HG02870 (cell line): Measurements from ENCODE around the gene KISS1R.

Experiments used
- ATAC-seq: cut with Tn5 transposase; IDR thresholded peaks from one replicate; pipeline ENCODE4 v1.9.1; 2021; ENCODE audit warnings: mild to moderate bottlenecking, moderate library complexity; ENCODE audit not compliant: unreplicated experiment

The KISS1R gene

GRCh38 chr19:919199-920050 is 2.3 kb downstream of the KISS1R start:
- no peak for ATAC-seq

DNA sequence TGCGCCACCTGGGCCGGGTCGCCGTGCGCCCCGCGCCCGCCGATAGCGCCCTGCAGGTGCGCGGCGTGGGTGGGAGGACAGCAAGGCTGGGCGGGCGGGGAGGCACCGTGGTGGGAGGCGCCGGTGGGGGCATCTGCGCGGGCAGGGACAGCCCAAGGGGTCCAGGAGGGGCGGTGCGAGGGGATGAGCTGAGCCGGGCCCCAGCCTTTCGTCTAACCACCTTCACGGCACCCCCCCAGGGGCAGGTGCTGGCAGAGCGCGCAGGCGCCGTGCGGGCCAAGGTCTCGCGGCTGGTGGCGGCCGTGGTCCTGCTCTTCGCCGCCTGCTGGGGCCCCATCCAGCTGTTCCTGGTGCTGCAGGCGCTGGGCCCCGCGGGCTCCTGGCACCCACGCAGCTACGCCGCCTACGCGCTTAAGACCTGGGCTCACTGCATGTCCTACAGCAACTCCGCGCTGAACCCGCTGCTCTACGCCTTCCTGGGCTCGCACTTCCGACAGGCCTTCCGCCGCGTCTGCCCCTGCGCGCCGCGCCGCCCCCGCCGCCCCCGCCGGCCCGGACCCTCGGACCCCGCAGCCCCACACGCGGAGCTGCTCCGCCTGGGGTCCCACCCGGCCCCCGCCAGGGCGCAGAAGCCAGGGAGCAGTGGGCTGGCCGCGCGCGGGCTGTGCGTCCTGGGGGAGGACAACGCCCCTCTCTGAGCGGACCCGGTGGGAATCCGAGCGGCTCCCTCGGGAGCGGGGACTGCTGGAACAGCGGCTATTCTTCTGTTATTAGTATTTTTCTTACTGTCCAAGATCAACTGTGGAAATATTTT is 3.1 kb downstream of the KISS1R start:
- no peak for ATAC-seq

DNA sequence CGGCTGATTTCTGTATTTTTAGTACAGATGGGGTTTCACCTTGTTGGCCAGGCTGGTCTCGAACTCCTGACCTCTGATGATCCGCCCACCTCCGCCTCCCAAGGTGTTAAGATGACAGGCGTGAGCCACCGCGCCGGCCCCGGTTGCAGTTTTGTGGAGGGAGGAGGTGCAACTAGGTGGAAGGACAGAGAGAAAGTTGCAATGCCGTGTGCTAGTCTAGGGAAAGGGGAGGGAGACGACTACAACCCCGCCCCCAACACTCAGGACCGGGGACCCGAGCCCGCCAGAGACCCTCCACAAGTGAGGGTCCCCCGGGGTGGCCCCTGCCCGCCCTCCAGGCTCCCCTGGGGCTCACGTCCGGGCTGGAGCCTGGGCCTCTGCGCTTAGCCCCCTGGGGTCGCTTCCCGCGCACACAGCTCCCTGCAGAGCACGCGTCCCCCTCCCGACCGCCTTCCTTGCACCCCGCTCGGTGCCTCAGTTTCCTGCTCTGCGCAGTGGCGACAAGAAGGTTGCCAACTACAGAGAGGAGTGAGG is 7.5 kb downstream of the KISS1R start:
- no peak for ATAC-seq

- peak; percentile 39 for ATAC-seq
Measured at GRCh38 chr19:925087-925525, 8.0 kb downstream of the KISS1R start.

- peak; percentile 49 for ATAC-seq
Measured at GRCh38 chr19:925526-926322, 8.6 kb downstream of the KISS1R start, which contains the start of gene ARID3A. Gene ARID3A, plus strand, starts transcription at chr19:926035. Its CDS starts 3,494 bp downstream, at chr19:929529.

DNA sequence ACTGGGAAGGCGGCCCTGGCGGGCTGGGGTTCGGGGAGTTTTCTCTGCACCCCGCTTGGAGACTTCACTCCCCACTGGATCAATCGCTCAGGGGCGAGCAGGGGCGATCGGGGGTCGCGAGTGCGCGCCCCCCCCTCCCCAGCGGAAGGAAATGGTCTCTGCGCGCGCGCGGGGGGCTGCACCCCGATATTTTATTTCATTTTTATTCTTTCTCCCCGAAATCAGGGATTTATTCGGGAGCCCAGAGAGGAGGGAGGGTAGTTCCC is 9.1 kb downstream of the KISS1R start:
- no peak for ATAC-seq

GRCh38 chr19:926589-927350 is 9.6 kb downstream of the KISS1R start:
- ATAC-seq = no peak

GRCh38 chr19:927351-927779 is 10.2 kb downstream of the KISS1R start:
- ATAC-seq = no peak

DNA sequence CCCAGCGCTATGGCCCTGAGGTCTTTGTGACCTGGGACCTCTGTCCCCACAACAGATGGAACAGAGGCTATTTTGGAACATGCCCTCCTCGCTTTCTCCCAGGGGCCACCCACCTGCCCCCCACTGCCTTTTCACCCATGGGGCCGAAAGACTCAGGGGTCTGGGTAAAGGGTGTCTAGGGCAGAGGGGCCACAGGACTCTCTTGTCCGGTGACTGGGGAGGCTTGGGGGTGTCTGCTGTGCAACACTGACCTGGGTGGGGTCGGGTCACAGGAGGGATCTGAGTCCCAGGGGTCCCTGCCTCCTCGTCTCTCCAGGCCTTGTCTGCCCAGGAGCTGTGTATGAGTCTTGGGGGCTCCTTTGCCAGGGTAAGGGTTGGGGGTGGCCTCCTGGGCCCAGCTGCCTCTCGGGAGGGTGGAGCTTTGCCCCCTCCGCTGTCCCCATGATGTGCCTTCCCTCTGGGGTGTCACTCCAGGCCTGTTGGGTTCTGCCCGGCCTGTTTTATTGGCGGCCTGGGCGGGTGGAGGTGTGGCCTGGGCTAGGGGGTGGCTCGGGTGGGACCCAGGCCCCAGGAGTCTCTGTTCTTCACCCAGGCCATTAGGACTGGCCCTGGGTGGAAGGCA is 10.8 kb downstream of the KISS1R start:
- no peak for ATAC-seq

DNA sequence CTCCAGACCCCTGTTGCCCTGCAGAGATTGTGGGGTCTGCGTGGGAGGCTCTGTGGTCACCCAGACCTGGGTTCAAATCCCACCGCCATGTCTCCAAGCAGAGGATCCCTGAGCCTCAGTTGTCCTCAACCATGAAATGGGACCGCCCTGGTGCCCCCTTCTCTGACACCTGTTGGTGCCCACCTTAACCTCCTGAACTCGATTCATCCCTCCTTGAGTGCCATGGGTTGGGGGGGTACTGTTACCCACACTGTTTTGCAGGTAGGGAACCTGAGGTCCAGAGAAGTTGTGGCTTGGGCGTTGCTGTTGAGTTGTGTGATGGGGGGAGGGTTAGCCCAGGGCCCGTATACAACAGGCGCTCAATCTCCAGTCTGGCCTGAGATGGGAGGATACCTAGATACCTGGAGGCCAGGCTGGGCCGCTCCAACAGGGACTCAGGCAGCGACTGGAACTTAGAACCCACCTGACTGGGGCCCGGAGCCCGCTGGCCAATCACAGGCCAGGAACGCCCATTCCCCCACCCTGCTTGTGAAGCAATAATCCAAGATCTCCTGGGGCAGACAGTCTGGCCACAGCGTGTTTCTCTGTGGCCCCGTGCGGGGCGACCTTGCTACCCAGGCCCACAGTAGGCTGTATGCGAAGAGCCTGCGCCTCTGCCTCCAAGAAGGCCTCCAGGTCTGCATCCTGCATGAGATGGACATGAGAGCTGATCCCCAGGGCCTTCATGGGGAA is 11.5 kb downstream of the KISS1R start:
- ATAC-seq = no peak

DNA sequence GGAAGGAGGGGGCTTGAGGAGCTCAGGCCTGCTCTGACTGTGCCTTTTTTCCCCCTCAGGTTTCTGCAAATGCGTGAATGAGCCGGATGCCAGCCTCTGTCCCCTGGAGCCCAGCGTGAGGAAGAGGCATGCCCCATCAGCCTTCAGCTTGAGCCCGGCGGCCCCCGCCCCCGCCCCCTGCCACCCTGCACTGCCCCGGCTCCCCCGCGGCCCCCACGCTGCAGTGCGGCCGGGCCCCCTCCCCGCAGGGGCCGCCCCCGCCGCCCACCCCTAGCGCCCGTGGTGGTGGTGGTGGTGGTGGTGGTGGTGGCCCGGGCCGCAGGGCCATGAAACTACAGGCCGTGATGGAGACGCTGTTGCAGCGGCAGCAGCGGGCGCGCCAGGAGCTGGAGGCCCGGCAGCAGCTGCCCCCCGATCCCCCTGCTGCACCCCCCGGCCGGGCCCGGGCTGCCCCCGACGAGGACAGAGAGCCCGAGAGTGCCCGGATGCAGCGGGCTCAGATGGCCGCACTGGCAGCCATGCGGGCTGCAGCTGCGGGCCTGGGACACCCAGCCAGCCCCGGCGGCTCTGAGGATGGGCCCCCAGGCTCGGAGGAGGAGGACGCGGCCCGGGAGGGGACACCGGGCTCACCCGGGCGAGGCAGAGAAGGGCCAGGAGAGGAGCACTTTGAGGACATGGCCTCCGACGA is 12.2 kb downstream of the KISS1R start:
- no peak for ATAC-seq

DNA sequence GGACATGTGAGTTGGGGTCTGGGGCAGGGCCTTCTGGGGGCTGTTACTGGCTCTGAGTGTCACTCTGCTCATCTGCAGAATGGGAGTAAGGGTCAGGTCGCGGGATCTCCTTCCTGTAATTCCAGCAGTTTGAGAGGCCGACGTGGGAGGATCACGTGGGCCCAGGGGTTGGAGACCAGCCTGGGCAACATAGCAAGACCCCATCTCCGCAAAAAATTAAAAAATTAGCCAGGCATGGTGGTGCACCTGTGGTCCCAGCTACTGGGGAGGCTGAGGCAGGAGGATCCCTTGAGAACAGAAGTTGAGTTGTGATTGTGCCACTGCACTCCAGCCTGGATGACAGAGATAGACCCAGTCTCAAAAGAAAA is 12.7 kb downstream of the KISS1R start:
- ATAC-seq = no peak

DNA sequence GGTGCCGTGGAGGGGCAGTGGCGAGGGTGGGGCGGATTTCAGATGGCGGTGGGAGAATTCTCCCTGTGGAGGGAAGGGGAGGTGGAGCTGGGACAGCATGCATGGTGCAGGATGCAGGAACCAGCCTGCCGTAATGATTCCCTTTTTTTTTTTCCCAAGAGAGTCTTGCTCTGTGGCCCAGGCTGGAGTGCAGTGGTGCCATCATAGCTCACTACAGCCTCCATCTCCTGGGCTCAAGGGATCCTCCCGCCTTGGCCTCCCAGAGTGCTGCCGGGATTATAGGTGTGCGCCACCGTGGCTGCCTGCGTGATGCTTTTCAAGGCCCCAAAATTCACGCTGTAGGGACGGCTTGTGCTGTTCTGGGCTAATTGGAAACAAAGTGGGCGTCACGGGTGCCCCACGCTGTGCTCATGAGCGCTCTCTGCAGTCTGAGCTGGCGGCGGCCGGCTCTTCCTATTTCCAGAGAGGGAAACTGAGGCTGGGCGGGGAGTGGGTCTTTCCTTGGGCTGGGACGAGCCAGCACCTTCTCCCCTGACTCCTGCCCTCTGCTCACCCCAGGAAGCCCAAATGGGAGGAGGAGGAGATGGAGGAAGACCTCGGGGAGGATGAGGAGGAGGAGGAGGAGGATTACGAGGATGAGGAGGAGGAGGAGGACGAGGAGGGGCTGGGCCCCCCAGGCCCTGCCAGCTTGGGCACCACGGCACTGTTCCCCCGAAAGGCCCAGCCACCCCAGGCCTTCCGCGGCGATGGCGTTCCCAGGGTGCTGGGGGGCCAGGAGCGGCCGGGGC is 14.9 kb downstream of the KISS1R start:
- ATAC-seq = no peak

- no peak for ATAC-seq
Measured at GRCh38 chr19:932648-933552, 15.8 kb downstream of the KISS1R start.

GRCh38 chr19:933553-933882 is 16.4 kb downstream of the KISS1R start:
- ATAC-seq = no peak

GRCh38 chr19:934197-934840 is 17.2 kb downstream of the KISS1R start:
- ATAC-seq = no peak
